Calu3 (cell line): ENCODE measurements around the gene SH3D21. TPM values are rescaled to one million over a fixed set of nuclear protein-coding genes. Genes with fewer than 3 reads are reported as not detected.

Source experiments
- BruUV-seq: library from RNA; stranded (reverse); fragments of 400-500 nt; replicated peaks from 2 replicates; lab custom pipeline; 2021; lab: Mats Ljungman, UMichigan
- CTCF ChIA-PET: fragments of 300-600 bp; sonication (Branson Sonifier 250); formaldehyde crosslinking; loops from one replicate; lab custom pipeline; 2022; ENCODE audit warnings: antibody characterized with exemption; lab: Charles Lee
- DNase-seq: peaks from one replicate; pipeline ENCODE4 v3.0.0; 2022
- H3K27ac Mint-ChIP-seq: one replicate; pipeline ENCODE4 v1.8.0; 2022; ENCODE audit warnings: mixed read lengths; ENCODE audit not compliant: unreplicated experiment
- H3K27me3 Mint-ChIP-seq: one replicate; pipeline ENCODE4 v1.8.0; 2022; ENCODE audit warnings: mixed read lengths; ENCODE audit not compliant: unreplicated experiment
- H3K36me3 Mint-ChIP-seq: one replicate; pipeline ENCODE4 v1.8.0; 2022; ENCODE audit warnings: mild to moderate bottlenecking, moderate library complexity, mixed read lengths; ENCODE audit not compliant: insufficient read depth, unreplicated experiment
- H3K4me1 Mint-ChIP-seq: one replicate; pipeline ENCODE4 v1.8.0; 2022; ENCODE audit warnings: mild to moderate bottlenecking, low read depth, mixed read lengths; ENCODE audit not compliant: unreplicated experiment
- H3K4me3 Mint-ChIP-seq: one replicate; pipeline ENCODE4 v1.8.0; 2022; ENCODE audit warnings: mild to moderate bottlenecking, low read depth, moderate library complexity, mixed read lengths; ENCODE audit not compliant: unreplicated experiment
- H3K9me3 Mint-ChIP-seq: one replicate; pipeline ENCODE4 v1.8.0; 2022; ENCODE audit warnings: low read depth, mixed read lengths; ENCODE audit not compliant: unreplicated experiment
- CTCF ChIP-seq: fragments of 200-600 bp; IDR thresholded peaks from one replicate; pipeline ENCODE4 v1.8.0; 2022; ENCODE audit warnings: antibody characterized with exemption; ENCODE audit not compliant: unreplicated experiment
- intact Hi-C: fragments of 100-400 bp; cut with micrococcal nuclease; formaldehyde crosslinking; loops from one replicate; pipeline ENCODE4 v1.10.0; 2022; ENCODE audit not compliant: unreplicated experiment
- total RNA-seq: library from RNA; stranded (reverse); gene quantifications from 2 replicates; pipeline ENCODE4 v1.2.3, GENCODE V29; 2022

SH3D21 gene
- total RNA-seq, 1 experiment from 2014 or later = 12.1 TPM

- CTCF ChIA-PET = interaction anchor here (0.6 to 1.4 kb wide), 2 partner anchors 19 to 52 kb away, joined by 4 read pairs; no protein-coding TSS in a partner anchor
- Mint-ChIP-seq H3K4me1 (peaks cover 12% of the 10 kb centered on the region), H3K4me3 (peak overlapping the region; percentile 88), H3K27me3 (no peaks in the 10 kb centered on the region), H3K27ac (peak overlapping the region; percentile 13), H3K36me3 (peaks cover 80% of the 10 kb centered on the region), H3K9me3 (no peaks in the 10 kb centered on the region)
- TF ChIP-seq CTCF = no peak
- intact Hi-C loops = no loop called here
- no TSS peak for BruUV-seq
- DNase-seq = no peak
Measured at GRCh38 chr1:36304970-36305914, 926 bp upstream of the SH3D21 start.

GRCh38 chr1:36305915-36306209 lies 306 bp upstream of the SH3D21 start:
- no peak for TF ChIP-seq CTCF
- H3K27me3 Mint-ChIP-seq = no peaks in the 10 kb centered on the region
- no peaks in the 10 kb centered on the region for H3K9me3 Mint-ChIP-seq
- peak overlapping the region; percentile 13 for H3K27ac Mint-ChIP-seq
- no peak for DNase-seq
- intact Hi-C loops = no loop called here
- peaks cover 6% of the 10 kb centered on the region for H3K4me1 Mint-ChIP-seq
- BruUV-seq = no TSS peak
- peak overlapping the region; percentile 88 for H3K4me3 Mint-ChIP-seq
- CTCF ChIA-PET = interaction anchor here (0.6 to 1.4 kb wide), 3 partner anchors 20 to 63 kb away, joined by 3 to 4 read pairs (median 4); no protein-coding TSS in a partner anchor
- H3K36me3 Mint-ChIP-seq = peaks cover 74% of the 10 kb centered on the region

GRCh38 chr1:36306902-36307456 lies 811 bp downstream of the SH3D21 start:
- Mint-ChIP-seq H3K27me3 (no peaks in the 10 kb centered on the region), H3K4me3 (peak overlapping the region; percentile 88), H3K9me3 (no peaks in the 10 kb centered on the region), H3K4me1 (no peaks in the 10 kb centered on the region), H3K36me3 (peaks cover 64% of the 10 kb centered on the region), H3K27ac (peak overlapping the region; percentile 13)
- TF ChIP-seq CTCF = no peak
- DNase-seq = peak; percentile 97
- no TSS peak for BruUV-seq
- CTCF ChIA-PET = interaction anchor here (0.6 to 1.4 kb wide), 4 partner anchors 21 to 115 kb away, joined by 3 to 4 read pairs (median 4); no protein-coding TSS in a partner anchor
- intact Hi-C loops = no loop called here

DNA sequence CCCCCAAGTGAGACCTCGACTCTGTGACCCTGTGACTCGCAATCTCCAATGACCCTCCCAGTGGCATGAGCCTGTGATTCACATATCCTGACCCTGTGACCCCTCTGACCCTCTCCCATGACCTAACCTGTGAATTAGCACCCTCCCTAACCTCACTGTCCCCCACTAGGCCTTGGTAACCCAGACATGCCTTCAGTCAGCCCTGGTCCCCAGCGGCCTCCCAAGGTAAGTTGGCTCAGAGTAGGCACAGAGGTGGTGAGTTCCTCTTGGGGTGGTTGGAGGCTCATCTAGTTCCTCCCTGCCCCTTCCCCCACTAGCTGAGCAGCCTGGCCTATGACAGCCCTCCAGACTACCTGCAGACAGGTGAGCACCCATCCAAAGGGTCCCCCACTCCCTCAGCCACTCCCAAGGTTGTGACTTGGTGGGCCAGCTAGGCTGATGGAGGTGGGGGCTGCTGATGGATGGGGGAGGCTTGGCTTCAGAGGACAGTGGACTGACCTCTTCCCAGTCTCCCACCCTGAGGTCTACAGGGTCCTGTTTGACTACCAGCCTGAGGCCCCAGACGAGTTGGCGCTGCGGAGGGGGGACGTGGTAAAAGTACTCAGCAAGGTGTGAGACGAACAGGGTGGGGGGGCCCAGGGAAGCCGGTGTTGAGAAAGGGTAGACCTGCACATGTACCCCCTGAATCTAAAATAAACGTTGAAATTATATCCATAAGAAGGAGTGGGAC lies 1.6 kb downstream of the SH3D21 start:
- Mint-ChIP-seq H3K9me3 (no peaks in the 10 kb centered on the region), H3K4me1 (no peaks in the 10 kb centered on the region), H3K4me3 (peak overlapping the region; percentile 88), H3K27ac (no peak overlapping the region), H3K27me3 (no peaks in the 10 kb centered on the region), H3K36me3 (peaks cover 56% of the 10 kb centered on the region)
- intact Hi-C loops = no loop called here
- CTCF ChIA-PET = interaction anchor here (0.6 to 1.0 kb wide), 3 partner anchors 97 to 114 kb away, joined by 3 to 7 read pairs (median 4); no protein-coding TSS in a partner anchor
- no peak for TF ChIP-seq CTCF
- BruUV-seq = no TSS peak
- DNase-seq = no peak
